IMR-90 (cell line): ENCODE results near the gene TSPAN32.

Source experiments
- CEBPB ChIP-seq: IDR thresholded peaks from 2 replicates; pipeline ENCODE4 v1.6.1; 2012; ENCODE audit warnings: low read depth, low read length, improper control_type of control experiment
- CHD1 ChIP-seq: IDR thresholded peaks from 2 replicates; pipeline ENCODE4 v1.6.1; 2012; ENCODE audit warnings: low read depth, low read length, improper control_type of control experiment
- CTCF ChIP-seq: conservative IDR thresholded peaks from 2 replicates; pipeline ENCODE4 v1.5.1; 2012; ENCODE audit warnings: mild to moderate bottlenecking, low read depth, low read length, improper control_type of control experiment
- POLR2A ChIP-seq: IDR thresholded peaks from 2 replicates; pipeline ENCODE4 v1.6.1; 2012; ENCODE audit warnings: mild to moderate bottlenecking, low read depth, low read length
- RAD21 ChIP-seq: IDR thresholded peaks from 2 replicates; pipeline ENCODE4 v1.6.1; 2012; ENCODE audit warnings: low read length, improper control_type of control experiment
- RFX5 ChIP-seq: IDR thresholded peaks from 2 replicates; pipeline ENCODE4 v1.8.0; 2012; ENCODE audit warnings: low read depth, mild to moderate bottlenecking, low read length, moderate library complexity

DNA sequence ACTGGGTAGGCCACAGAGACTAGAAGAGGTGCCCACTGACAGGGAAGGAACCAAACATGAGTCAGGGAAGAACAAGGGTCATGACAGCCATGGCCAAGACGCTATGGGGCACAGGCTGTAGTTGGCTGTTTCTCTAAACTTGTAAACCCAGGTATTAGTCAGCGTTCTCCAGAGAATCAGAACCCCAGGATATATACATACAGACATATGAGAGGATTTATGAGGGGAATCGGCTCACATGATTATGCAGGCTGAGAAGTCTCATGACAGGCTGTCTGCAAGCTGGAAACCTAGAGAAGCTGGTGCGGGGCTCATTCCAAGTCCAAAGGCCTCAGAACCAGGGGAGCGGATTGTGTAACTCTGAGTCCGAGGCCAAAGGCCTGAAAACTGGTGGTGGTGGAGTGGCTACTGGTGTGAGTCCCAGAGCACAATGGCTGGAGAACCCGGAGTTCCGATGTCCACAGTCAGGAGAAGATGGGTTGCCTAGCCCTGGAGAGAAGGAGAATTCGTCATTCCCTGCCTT, 45.6 kb downstream of the TSPAN32 start:
- no peak for TF ChIP-seq RFX5
- TF ChIP-seq CTCF: no peak
- TF ChIP-seq POLR2A: no peak
- no peak for TF ChIP-seq CEBPB
- TF ChIP-seq CHD1: no peak
- no peak for TF ChIP-seq RAD21
